HUES48 (cell line): ENCODE measurements around the gene TAOK1.
A peak's percentile ranks its signal among the peaks of the same experiment; 100 is the strongest.

Experiments used
- H3K27ac ChIP-seq: one replicate; pipeline ENCODE4 v1.7.0; 2013; ENCODE audit warnings: low read depth, low read length, inconsistent platforms
- H3K27me3 ChIP-seq: 2 replicates; pipeline ENCODE4 v1.6.1; 2013; ENCODE audit warnings: mild to moderate bottlenecking, low read length; ENCODE audit not compliant: control insufficient read depth, insufficient read depth
- H3K36me3 ChIP-seq: 2 replicates; pipeline ENCODE4 v1.6.1; 2013; ENCODE audit warnings: low read length; ENCODE audit not compliant: control insufficient read depth, insufficient read depth
- H3K4me1 ChIP-seq: 2 replicates; pipeline ENCODE4 v1.6.1; 2013; ENCODE audit warnings: mild to moderate bottlenecking, low read length; ENCODE audit not compliant: control insufficient read depth, insufficient read depth
- H3K4me3 ChIP-seq: 2 replicates; pipeline ENCODE4 v1.5.1; 2013; ENCODE audit warnings: mild to moderate bottlenecking, low read depth, low read length
- H3K9ac ChIP-seq: 2 replicates; pipeline ENCODE4 v1.6.1; 2013; ENCODE audit warnings: mild to moderate bottlenecking, low read depth, low read length, moderate library complexity
- H3K9me3 ChIP-seq: 2 replicates; pipeline ENCODE4 v1.6.1; 2013; ENCODE audit warnings: low read length; ENCODE audit not compliant: control insufficient read depth, insufficient read depth

Gene TAOK1

DNA sequence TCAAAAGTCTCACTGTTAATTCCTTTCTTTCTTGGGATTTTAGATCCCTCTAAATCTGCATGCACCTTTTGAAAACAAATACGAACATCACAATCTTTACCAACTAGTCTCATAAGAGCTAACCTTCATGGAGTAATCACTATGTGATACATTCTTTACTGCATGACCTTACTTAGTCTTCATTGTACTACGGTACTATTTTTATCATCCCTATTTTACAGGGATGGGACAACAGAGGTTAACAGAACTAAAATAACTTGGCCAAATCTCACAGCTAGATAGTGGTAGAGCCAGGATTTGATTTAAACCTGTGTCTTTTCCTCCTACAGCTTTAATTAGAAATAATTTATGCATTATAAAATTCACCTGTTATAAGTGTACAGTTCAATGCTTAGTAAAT is 32.9 kb upstream of the TAOK1 start:
- no peak overlapping the region for H3K4me3 ChIP-seq
- H3K27ac ChIP-seq = no peak overlapping the region
- H3K36me3 ChIP-seq = no peaks in the 10 kb centered on the region
- no peak overlapping the region for H3K9ac ChIP-seq
- no peaks in the 10 kb centered on the region for H3K27me3 ChIP-seq
- H3K4me1 ChIP-seq = no peaks in the 10 kb centered on the region
- no peaks in the 10 kb centered on the region for H3K9me3 ChIP-seq

DNA sequence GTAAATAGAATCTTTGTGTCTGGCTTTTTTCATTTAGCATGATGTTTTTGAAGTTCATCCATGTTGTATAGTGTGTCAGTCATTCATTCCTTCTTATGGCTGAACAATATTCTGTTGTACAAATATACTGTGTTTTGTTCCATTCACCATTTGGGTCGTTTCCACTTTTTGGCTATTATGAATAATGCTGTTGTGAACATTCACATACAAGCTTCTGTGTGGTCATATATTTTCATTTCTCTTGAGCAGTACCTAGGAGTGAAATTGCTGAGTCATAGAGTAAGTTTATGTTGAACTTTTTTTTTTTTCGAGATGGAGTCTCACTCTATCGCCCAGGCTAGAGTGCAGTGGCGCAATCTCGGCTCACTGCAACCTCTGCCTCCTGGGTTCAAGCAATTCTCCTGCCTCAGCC is 32.3 kb upstream of the TAOK1 start:
- H3K9me3 ChIP-seq = no peaks in the 10 kb centered on the region
- no peak overlapping the region for H3K9ac ChIP-seq
- no peak overlapping the region for H3K27ac ChIP-seq
- no peaks in the 10 kb centered on the region for H3K27me3 ChIP-seq
- H3K4me3 ChIP-seq = no peak overlapping the region
- H3K4me1 ChIP-seq = no peaks in the 10 kb centered on the region
- H3K36me3 ChIP-seq = no peaks in the 10 kb centered on the region

- no peak overlapping the region for H3K27ac ChIP-seq
Observed at GRCh38 chr17:29358416-29358815, 31.7 kb upstream of the TAOK1 start.

DNA sequence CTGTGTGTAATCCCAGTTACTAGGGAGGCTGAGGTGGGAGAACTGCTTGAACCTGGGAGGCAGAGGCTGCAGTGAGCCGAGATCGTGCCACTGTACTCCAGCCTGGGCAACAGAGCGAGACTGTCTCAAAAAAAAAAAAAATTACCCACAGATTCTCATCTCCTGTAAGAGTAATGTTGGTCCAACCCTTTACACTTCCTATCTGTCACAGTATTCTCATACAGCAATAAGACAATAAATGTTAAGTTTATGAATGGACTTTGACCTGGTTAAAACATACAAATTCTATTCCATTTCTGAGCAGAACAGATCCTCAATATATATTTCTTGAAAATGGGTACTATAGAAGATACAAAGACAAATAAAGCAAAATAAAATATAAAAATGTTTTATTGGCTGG is 30.4 kb upstream of the TAOK1 start:
- Histone ChIP-seq H3K27ac (no peak overlapping the region), H3K4me1 (no peaks in the 10 kb centered on the region), H3K36me3 (no peaks in the 10 kb centered on the region), H3K9me3 (no peaks in the 10 kb centered on the region), H3K27me3 (no peaks in the 10 kb centered on the region), H3K4me3 (no peak overlapping the region), H3K9ac (no peak overlapping the region)

More at GRCh38 chr17:29358416-29358815, 31.7 kb upstream of the TAOK1 start:
- H3K9ac ChIP-seq = no peak overlapping the region
- no peak overlapping the region for H3K4me3 ChIP-seq
- H3K36me3 ChIP-seq = no peaks in the 10 kb centered on the region
- H3K9me3 ChIP-seq = no peaks in the 10 kb centered on the region
- no peaks in the 10 kb centered on the region for H3K27me3 ChIP-seq
- no peaks in the 10 kb centered on the region for H3K4me1 ChIP-seq

- Histone ChIP-seq H3K9ac (no peak overlapping the region), H3K36me3 (no peaks in the 10 kb centered on the region), H3K4me1 (peaks cover 7% of the 10 kb centered on the region; the same call in 1 of the 2 replicates), H3K27ac (no peak overlapping the region), H3K27me3 (no peaks in the 10 kb centered on the region), H3K9me3 (no peaks in the 10 kb centered on the region), H3K4me3 (no peak overlapping the region)
Observed at GRCh38 chr17:29363716-29364115, 26.4 kb upstream of the TAOK1 start.

GRCh38 chr17:29364691-29365090 is 25.5 kb upstream of the TAOK1 start:
- Histone ChIP-seq H3K4me1 (peaks cover 16% of the 10 kb centered on the region), H3K27me3 (no peaks in the 10 kb centered on the region), H3K4me3 (no peak overlapping the region), H3K36me3 (no peaks in the 10 kb centered on the region), H3K9me3 (no peaks in the 10 kb centered on the region), H3K9ac (no peak overlapping the region), H3K27ac (no peak overlapping the region)

DNA sequence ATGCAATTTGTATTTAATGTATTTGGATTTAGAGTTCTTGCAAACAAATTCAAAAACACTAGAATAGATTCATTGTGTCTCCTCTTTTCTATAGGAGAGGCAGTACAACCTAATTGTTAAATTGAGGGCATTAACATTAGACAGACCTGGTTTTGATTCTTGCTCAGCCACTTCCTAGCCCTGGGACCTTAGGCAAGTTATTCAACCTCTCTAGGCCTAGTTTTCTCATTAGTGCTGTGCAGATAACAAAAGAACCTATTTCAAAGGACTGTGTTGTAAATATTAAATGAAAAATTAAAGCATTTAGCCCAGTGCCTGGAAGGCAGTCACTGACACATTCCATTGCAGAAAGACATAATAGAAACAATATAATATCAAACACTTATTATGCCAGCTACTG is 22.0 kb upstream of the TAOK1 start:
- no peaks in the 10 kb centered on the region for H3K9me3 ChIP-seq
- H3K27ac ChIP-seq = no peak overlapping the region
- no peak overlapping the region for H3K9ac ChIP-seq
- H3K4me3 ChIP-seq = no peak overlapping the region
- H3K4me1 ChIP-seq = peaks cover 16% of the 10 kb centered on the region
- H3K27me3 ChIP-seq = no peaks in the 10 kb centered on the region
- no peaks in the 10 kb centered on the region for H3K36me3 ChIP-seq

- no peaks in the 10 kb centered on the region for H3K36me3 ChIP-seq
- no peak overlapping the region for H3K4me3 ChIP-seq
- peaks cover 16% of the 10 kb centered on the region for H3K4me1 ChIP-seq
- no peaks in the 10 kb centered on the region for H3K9me3 ChIP-seq
- H3K9ac ChIP-seq = no peak overlapping the region
- H3K27ac ChIP-seq = no peak overlapping the region
- no peaks in the 10 kb centered on the region for H3K27me3 ChIP-seq
Observed at GRCh38 chr17:29368926-29369325, 21.2 kb upstream of the TAOK1 start.

DNA sequence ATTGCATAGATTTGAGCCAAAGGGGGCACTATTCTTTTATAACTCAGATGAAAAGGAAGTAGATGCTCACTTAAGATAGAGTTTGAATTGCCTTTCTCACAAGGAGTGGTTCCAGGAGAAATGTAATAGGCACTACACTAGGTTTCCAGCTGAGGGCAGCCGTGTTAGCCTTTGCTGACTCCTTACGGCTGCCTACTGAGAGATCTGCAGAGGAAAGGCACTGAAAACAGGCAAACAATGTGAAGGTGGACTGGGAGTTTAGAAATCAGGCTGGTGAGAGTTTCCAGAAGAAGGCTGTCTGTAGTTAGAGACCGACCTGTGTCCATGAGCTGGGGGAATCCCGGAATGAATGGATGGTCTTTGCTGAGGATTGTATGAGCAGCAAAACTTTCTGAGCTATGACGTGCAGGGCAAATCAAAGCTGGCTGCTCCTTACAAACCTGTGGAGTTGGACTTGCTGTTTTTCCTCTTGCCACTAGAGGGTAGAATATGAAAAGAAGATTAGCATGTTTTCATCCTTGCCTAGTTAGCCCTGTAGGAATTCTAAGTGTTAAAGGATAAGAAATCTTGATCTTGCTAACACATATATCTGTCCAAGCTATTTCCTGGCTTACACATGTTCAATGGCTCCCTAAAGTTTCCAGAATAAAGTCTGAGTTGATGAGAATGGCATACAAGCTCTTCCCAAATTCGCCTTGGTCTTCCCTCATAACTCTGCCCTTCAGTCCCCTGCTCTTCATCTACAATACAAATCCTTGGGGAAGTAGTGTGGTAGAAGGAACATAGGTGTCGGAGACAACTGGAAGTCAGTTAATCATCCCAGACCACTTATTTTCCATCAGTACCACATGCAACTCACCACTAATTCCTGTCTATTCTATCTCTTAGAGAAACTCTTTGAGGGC is 20.1 kb upstream of the TAOK1 start:
- H3K27me3 ChIP-seq = no peaks in the 10 kb centered on the region
- no peaks in the 10 kb centered on the region for H3K36me3 ChIP-seq
- H3K27ac ChIP-seq = peak overlapping the region; percentile 8
- peak overlapping the region; percentile 6; the same call in 1 of the 2 replicates for H3K9ac ChIP-seq
- H3K4me3 ChIP-seq = peak overlapping the region; percentile 51
- no peaks in the 10 kb centered on the region for H3K9me3 ChIP-seq
- H3K4me1 ChIP-seq = peaks cover 22% of the 10 kb centered on the region

- Histone ChIP-seq H3K4me3 (no peak overlapping the region), H3K9ac (no peak overlapping the region), H3K36me3 (no peaks in the 10 kb centered on the region), H3K4me1 (peaks cover 28% of the 10 kb centered on the region), H3K27me3 (no peaks in the 10 kb centered on the region), H3K27ac (peak overlapping the region; percentile 53), H3K9me3 (no peaks in the 10 kb centered on the region)
Observed at GRCh38 chr17:29376667-29377270, 13.4 kb upstream of the TAOK1 start.

- Histone ChIP-seq H3K27ac (no peak overlapping the region), H3K4me1 (peaks cover 28% of the 10 kb centered on the region), H3K9ac (no peak overlapping the region), H3K36me3 (no peaks in the 10 kb centered on the region), H3K27me3 (no peaks in the 10 kb centered on the region), H3K4me3 (no peak overlapping the region), H3K9me3 (no peaks in the 10 kb centered on the region)
Observed at GRCh38 chr17:29378500-29378899, 11.7 kb upstream of the TAOK1 start.
